LNCaP clone FGC (cell line): ENCODE data around the gene BLVRB.

Experiments used
- DNase-seq: peaks from one replicate; pipeline ENCODE4 v3.0.0-alpha.2; 2011; ENCODE audit warnings: low read depth
- H3K4me3 ChIP-seq: 2 replicates; pipeline ENCODE4 v1.5.1; 2011; ENCODE audit warnings: mild to moderate bottlenecking, low read depth, low read length, control low read depth
- TF ChIP-seq, protein P1 (sequence below): IDR thresholded peaks from 2 replicates; pipeline ENCODE4 v1.5.1; 2012; ENCODE audit warnings: mild to moderate bottlenecking; ENCODE audit not compliant: control insufficient read depth, insufficient read depth; ENCODE audit errors: extremely low read depth

Gene BLVRB

DNA sequence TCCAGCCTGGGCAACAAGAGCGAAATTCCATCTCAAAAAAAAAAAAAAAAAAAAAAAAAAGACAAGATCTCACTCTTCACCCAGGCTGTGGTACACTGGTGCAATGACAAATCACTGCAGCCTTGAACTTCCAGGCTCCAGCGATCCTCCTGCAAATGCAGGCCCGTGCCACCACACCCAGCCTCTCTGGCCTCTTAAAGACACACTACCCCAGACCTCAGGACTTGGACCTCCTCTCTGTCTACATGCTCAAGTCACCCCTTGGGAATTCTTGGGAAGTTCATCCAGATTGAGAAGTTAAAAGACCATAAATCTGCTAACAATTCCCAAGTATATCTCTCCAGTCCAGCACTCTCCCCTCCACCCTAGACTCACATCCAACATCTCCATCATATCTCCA is 65.0 kb downstream of the BLVRB start:
- H3K4me3 ChIP-seq, result no peak overlapping the region
- DNase-seq, result no peak

DNA sequence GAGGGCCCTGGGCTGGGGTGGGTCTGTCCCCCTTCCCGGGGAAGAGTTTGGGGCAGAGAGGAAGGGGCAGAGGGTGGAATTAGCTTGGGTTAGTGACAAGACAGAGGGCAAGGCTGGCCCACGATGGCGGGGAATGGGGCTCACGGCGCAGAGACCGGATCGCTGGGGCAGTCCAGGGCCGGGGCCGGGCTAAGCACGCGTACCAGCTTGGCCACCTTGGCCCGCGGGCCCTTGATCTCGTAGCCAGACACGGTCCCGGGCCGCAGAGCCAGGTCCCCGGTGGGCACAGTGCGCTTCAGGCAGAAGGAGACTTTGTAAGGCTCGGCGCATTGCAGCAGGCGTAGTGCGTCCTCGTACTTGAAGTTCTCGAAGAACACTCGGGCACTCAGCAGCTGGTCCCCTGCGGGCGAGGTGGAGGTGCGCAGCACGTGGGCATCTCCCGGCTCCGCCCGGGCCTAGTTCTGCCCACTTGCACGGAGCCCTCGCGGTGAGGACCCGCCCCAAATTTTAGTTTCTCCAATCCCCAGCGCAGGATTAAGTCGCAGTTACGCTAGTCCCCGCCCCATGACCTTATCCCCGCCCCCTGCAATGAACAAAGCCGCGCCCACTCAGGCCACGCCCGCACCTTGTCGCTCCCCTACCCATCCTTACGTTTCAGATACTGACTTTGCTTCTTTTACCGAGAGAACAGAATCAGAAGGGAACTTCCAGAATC is 67.0 kb downstream of the BLVRB start:
- no peak overlapping the region for H3K4me3 ChIP-seq
- no peak for DNase-seq
- TF ChIP-seq, protein P1, sequence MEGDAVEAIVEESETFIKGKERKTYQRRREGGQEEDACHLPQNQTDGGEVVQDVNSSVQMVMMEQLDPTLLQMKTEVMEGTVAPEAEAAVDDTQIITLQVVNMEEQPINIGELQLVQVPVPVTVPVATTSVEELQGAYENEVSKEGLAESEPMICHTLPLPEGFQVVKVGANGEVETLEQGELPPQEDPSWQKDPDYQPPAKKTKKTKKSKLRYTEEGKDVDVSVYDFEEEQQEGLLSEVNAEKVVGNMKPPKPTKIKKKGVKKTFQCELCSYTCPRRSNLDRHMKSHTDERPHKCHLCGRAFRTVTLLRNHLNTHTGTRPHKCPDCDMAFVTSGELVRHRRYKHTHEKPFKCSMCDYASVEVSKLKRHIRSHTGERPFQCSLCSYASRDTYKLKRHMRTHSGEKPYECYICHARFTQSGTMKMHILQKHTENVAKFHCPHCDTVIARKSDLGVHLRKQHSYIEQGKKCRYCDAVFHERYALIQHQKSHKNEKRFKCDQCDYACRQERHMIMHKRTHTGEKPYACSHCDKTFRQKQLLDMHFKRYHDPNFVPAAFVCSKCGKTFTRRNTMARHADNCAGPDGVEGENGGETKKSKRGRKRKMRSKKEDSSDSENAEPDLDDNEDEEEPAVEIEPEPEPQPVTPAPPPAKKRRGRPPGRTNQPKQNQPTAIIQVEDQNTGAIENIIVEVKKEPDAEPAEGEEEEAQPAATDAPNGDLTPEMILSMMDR, result no peak

More for the DNA sequence above, 65.0 kb downstream of the BLVRB start:
- TF ChIP-seq, protein P1, result no peak
